Endothelial cell of umbilical vein (primary cell): ENCODE data around the gene APBA2. TPM values are rescaled to one million over a fixed set of nuclear protein-coding genes. Genes with fewer than 3 reads are reported as not detected.

Experiments
- BruUV-seq: library from RNA; stranded (reverse); fragments of 400-500 nt; replicated peaks from 2 replicates; lab custom pipeline; 2021; lab: Mats Ljungman, UMichigan
- CTCF ChIA-PET: fragments of 300-600, 350-600 bp; sonication (Branson Sonifier 250); formaldehyde crosslinking; loops from one replicate; lab custom pipeline; 2021; ENCODE audit warnings: antibody characterized with exemption, inconsistent platforms; lab: Charles Lee
- POLR2A ChIA-PET: fragments of 300-600, 350-600 bp; sonication (Branson Sonifier 250); formaldehyde crosslinking; loops from one replicate; lab custom pipeline; 2021; ENCODE audit warnings: antibody characterized with exemption, inconsistent platforms; lab: Charles Lee
- DNase-seq: peaks from one replicate; pipeline ENCODE4 v3.0.0-alpha.2; 2011; ENCODE audit warnings: low read depth, low spot score
- FAIRE-seq: peaks from 2 replicates; lab custom pipeline; 2011; peaks lifted over from hg19 to GRCh38; lab: Jason Lieb, UNC
- H2AFZ ChIP-seq: 2 replicates; pipeline ENCODE4 v1.6.0; 2012; ENCODE audit warnings: low read depth, low read length, control low read depth, inconsistent platforms
- H3K27ac ChIP-seq: 2 replicates; pipeline ENCODE4 v1.5.1; 2011; ENCODE audit warnings: low read depth, mild to moderate bottlenecking, control low read depth, low read length, moderate library complexity; ENCODE audit not compliant: insufficient read depth
- H3K27me3 ChIP-seq, 2 experiments: 2 replicates each; pipeline versions ENCODE4 v1.6.0 to v1.6.1; 2011; ENCODE audit warnings: low read length in 2 of 2, mixed read lengths in 1 of 2; ENCODE audit not compliant: control insufficient read depth in 2 of 2, insufficient read depth in 2 of 2
- H3K36me3 ChIP-seq, 2 experiments: 2 replicates in 1 of 2; 3 replicates in 1 of 2; pipeline ENCODE4 v1.5.1; 2011; ENCODE audit warnings: low read length in 2 of 2, mild to moderate bottlenecking in 1 of 2, moderate library complexity in 1 of 2; ENCODE audit not compliant: control insufficient read depth in 2 of 2, insufficient read depth in 2 of 2; ENCODE audit errors: extremely low read depth in 1 of 2
- H3K4me1 ChIP-seq: 3 replicates; pipeline ENCODE4 v1.5.1; 2011; ENCODE audit warnings: mild to moderate bottlenecking, low read length; ENCODE audit not compliant: control insufficient read depth, insufficient read depth; ENCODE audit errors: extremely low read depth
- H3K4me2 ChIP-seq: 2 replicates; pipeline ENCODE4 v1.6.1; 2011; ENCODE audit warnings: low read length, control low read depth, mixed read lengths; ENCODE audit not compliant: insufficient read depth
- H3K4me3 ChIP-seq, 3 experiments: fragments of 200-600 bp in 1 of 3; sonication (generic), shearing (Covaris generic) in 1 of 3; replicated peaks in 1 of 3; 2 replicates each; pipeline ENCODE4 v1.5.1; 2011 to 2016; ENCODE audit warnings: control low read depth in 3 of 3, low read length in 3 of 3, mild to moderate bottlenecking in 2 of 3, inconsistent platforms in 1 of 3, low read depth in 1 of 3, moderate library complexity in 1 of 3; ENCODE audit not compliant: insufficient read depth in 1 of 3
- H3K79me2 ChIP-seq: 2 replicates; pipeline ENCODE4 v1.6.0; 2012; ENCODE audit warnings: low read length, inconsistent platforms; ENCODE audit not compliant: control insufficient read depth, insufficient read depth
- H3K9ac ChIP-seq: replicated peaks from 2 replicates; pipeline ENCODE3; 2011; ENCODE audit warnings: low read length, control low read depth; ENCODE audit not compliant: insufficient read depth; ENCODE audit errors: extremely low read depth
- H3K9me1 ChIP-seq: replicated peaks from 3 replicates; pipeline ENCODE4 v1.6.0; 2011; ENCODE audit warnings: mild to moderate bottlenecking, low read length; ENCODE audit not compliant: control insufficient read depth, insufficient read depth; ENCODE audit errors: extremely low read depth
- H3K9me3 ChIP-seq: replicated peaks from 2 replicates; pipeline ENCODE4 v1.5.1; 2012; ENCODE audit warnings: low read length, inconsistent platforms; ENCODE audit not compliant: control insufficient read depth, insufficient read depth
- H4K20me1 ChIP-seq: replicated peaks from 2 replicates; pipeline ENCODE3; 2011; ENCODE audit warnings: mild to moderate bottlenecking, low read length; ENCODE audit not compliant: control insufficient read depth, insufficient read depth; ENCODE audit errors: extremely low read depth
- CTCF ChIP-seq, 2 donors: IDR thresholded peaks; 1 replicate in 1 of 2; 2 replicates in 1 of 2; pipeline ENCODE4 v1.5.1; 2011; ENCODE audit warnings: low read length in 2 of 2, mild to moderate bottlenecking in 2 of 2, moderate library complexity in 2 of 2, control low read depth in 1 of 2, inconsistent platforms in 1 of 2, low read depth in 1 of 2; ENCODE audit not compliant: insufficient read depth in 1 of 2; ENCODE audit errors: extremely low read depth in 1 of 2
- EZH2 ChIP-seq: IDR thresholded peaks from 2 replicates; pipeline ENCODE4 v1.6.1; 2012; ENCODE audit warnings: borderline replicate concordance, low read depth, mild to moderate bottlenecking, moderate library complexity, low read length, inconsistent platforms; ENCODE audit not compliant: severe bottlenecking
- FOS ChIP-seq: IDR thresholded peaks from 2 replicates; pipeline ENCODE4 v1.6.1; 2011; ENCODE audit warnings: mild to moderate bottlenecking, low read length, moderate library complexity, borderline replicate concordance; ENCODE audit not compliant: insufficient read depth
- GATA2 ChIP-seq: IDR thresholded peaks from 2 replicates; pipeline ENCODE4 v1.7.0; 2011; ENCODE audit warnings: low read depth, mild to moderate bottlenecking, moderate library complexity, mixed read lengths, low read length; ENCODE audit not compliant: insufficient read length, insufficient read depth
- JUN ChIP-seq: IDR thresholded peaks from 2 replicates; pipeline ENCODE4 v1.6.1; 2011; ENCODE audit warnings: borderline replicate concordance, low read depth; ENCODE audit not compliant: insufficient read length, insufficient read depth
- POLR2AphosphoS5 ChIP-seq: IDR thresholded peaks from 2 replicates; pipeline ENCODE4 v1.6.1; 2012; ENCODE audit warnings: low read depth, mild to moderate bottlenecking, control low read depth, low read length, moderate library complexity; ENCODE audit not compliant: insufficient read depth
- dilution Hi-C: fragments of 300-500 bp; cut with MboI; formaldehyde crosslinking; loops from one replicate; pipeline ENCODE4 v1.15.0; 2019; ENCODE audit warnings: low sequenced_read_pairs; ENCODE audit not compliant: extremely low pct_ligation_motif_present
- intact Hi-C: fragments of 100-400 bp; cut with micrococcal nuclease; formaldehyde crosslinking; loops from one replicate; pipeline ENCODE4 v1.10.0; 2022
- polyA plus RNA-seq, 4 experiments: library from polyadenylated mRNA; depleted of rRNA in 3 of 4; stranded (reverse) in 3 of 4; unstranded in 1 of 4; fragments of >200 nt; gene quantifications; 2 replicates each; pipeline versions ENCODE4 v1.2.1 to v1.2.3, GENCODE V29; 2011 to 2012; ENCODE audit warnings: missing spikeins in 1 of 4
- total RNA-seq: library from RNA; stranded (reverse); gene quantifications from 2 replicates; pipeline ENCODE4 v1.2.3, GENCODE V29; 2021
- TF ChIP-seq, protein P1 (sequence below): IDR thresholded peaks from 2 replicates; pipeline ENCODE4 v1.6.1; 2011; ENCODE audit not compliant: insufficient read depth, insufficient read length

The APBA2 gene
- total and polyA plus RNA-seq, 2 donors (not counting 3 experiments of a cell fraction or from before 2014, with no cell fraction given) = 5.7 to 11.1 TPM

DNA sequence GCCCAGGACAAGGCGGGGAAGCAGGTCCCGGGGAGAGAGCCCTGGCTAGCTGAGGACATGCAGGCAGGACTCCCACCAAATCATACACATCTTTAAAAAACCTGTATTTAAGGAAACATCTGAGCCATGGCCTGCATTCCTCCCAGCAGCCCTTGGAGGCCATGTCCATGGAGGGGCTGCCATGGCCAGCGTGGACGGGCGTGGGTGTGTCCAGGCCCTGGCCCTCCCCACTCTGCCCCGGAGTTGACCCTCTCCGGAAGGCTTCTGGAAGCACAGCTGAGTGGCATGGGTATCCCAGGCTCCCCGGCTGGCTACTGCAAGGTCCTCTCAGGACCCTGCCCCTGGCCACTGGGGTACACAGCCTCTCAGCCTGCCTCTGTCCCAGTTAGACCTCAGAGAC is 234.1 kb downstream of the APBA2 start:
- no peak overlapping the region for H3K27ac ChIP-seq
- CTCF ChIA-PET = interaction anchor here (5.8 kb wide), 1 partner anchor 16 kb away, joined by 49 read pairs; no protein-coding TSS in a partner anchor

More for the DNA sequence above, 234.1 kb downstream of the APBA2 start:
- intact Hi-C loops = no loop called here
- BruUV-seq = no TSS peak
- Histone ChIP-seq H3K9me3 (no peaks in the 10 kb centered on the region), H3K9ac (no peak overlapping the region), H3K27me3 (no peaks in the 10 kb centered on the region), H3K4me1 (no peaks in the 10 kb centered on the region), H3K36me3 (no peaks in the 10 kb centered on the region), H2AFZ (no peak overlapping the region), H4K20me1 (no peaks in the 10 kb centered on the region), H3K9me1 (no peaks in the 10 kb centered on the region), H3K4me2 (no peak overlapping the region), H3K4me3 (no peak overlapping the region), H3K79me2 (no peaks in the 10 kb centered on the region)
- no peak for DNase-seq
- dilution Hi-C loops = no loop called here
- FAIRE-seq = no peak
- TF ChIP-seq, protein P1, sequence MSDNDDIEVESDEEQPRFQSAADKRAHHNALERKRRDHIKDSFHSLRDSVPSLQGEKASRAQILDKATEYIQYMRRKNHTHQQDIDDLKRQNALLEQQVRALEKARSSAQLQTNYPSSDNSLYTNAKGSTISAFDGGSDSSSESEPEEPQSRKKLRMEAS = no peak
- TF ChIP-seq EZH2 (no peak), JUN (no peak), CTCF (IDR thresholded peaks at IDR 0.05; ENCODE audit: extremely low read depth in 1 of 2, insufficient read depth in 1 of 2, low read depth in 1 of 2, low read length in 2 of 2) (no peak), GATA2 (no peak), POLR2AphosphoS5 (no peak), FOS (no peak)
- POLR2A ChIA-PET = no interaction called here
